ENCODE data around the gene LAMTOR4.
"Not testable (repeated sequence)": the region's sequence is repeated elsewhere in the genome, so short reads cannot be mapped to it uniquely, and the experiment has no call there.

The LAMTOR4 gene

GRCh38 chr7:100189061-100189460 lies 40.3 kb downstream of the LAMTOR4 start:
- DNase-seq (ENCODE audit: low read depth), result no peak
- TF ChIP-seq CTCF (conservative IDR thresholded peaks at IDR 0.05; ENCODE audit: low read depth, low read length), result peak; percentile 10
- no peak overlapping the region for H3K4me3 ChIP-seq (ENCODE audit: low read depth, low read length)

GRCh38 chr7:100190048-100190711 lies 41.5 kb downstream of the LAMTOR4 start:
- peak; percentile 78 for DNase-seq (ENCODE audit: low read depth)
- TF ChIP-seq CTCF (conservative IDR thresholded peaks at IDR 0.05; ENCODE audit: low read depth, low read length), result peak; percentile 50
- H3K4me3 ChIP-seq (ENCODE audit: low read depth, low read length), result no peak overlapping the region

GRCh38 chr7:100191775-100192174 lies 43.1 kb downstream of the LAMTOR4 start:
- no peak overlapping the region for H3K4me3 ChIP-seq (ENCODE audit: low read depth, low read length)
- DNase-seq (ENCODE audit: low read depth), result peak; percentile 80
- no peak for TF ChIP-seq CTCF (conservative IDR thresholded peaks at IDR 0.05; ENCODE audit: low read depth, low read length)

- H3K4me3 ChIP-seq (ENCODE audit: low read depth, low read length); DNase-seq (ENCODE audit: low read depth): not testable (repeated sequence)
Observed at GRCh38 chr7:100192281-100192862, 43.7 kb downstream of the LAMTOR4 start.

GRCh38 chr7:100192969-100193368 lies 44.3 kb downstream of the LAMTOR4 start:
- H3K4me3 ChIP-seq (ENCODE audit: low read depth, low read length), result no peak overlapping the region
- no peak for TF ChIP-seq CTCF (conservative IDR thresholded peaks at IDR 0.05; ENCODE audit: low read depth, low read length)
- no peak for DNase-seq (ENCODE audit: low read depth)

- TF ChIP-seq CTCF (conservative IDR thresholded peaks at IDR 0.05; ENCODE audit: low read depth, low read length), result no peak
- H3K4me3 ChIP-seq (ENCODE audit: low read depth, low read length), result no peak overlapping the region
- DNase-seq (ENCODE audit: low read depth), result no peak
Observed at GRCh38 chr7:100195222-100195621, 46.5 kb downstream of the LAMTOR4 start.

- DNase-seq (ENCODE audit: low read depth); H3K4me3 ChIP-seq (ENCODE audit: low read depth, low read length): not testable (repeated sequence)
Observed at GRCh38 chr7:100195901-100196322, 47.2 kb downstream of the LAMTOR4 start.

GRCh38 chr7:100198266-100198665 lies 49.5 kb downstream of the LAMTOR4 start:
- DNase-seq (ENCODE audit: low read depth), result no peak
- H3K4me3 ChIP-seq (ENCODE audit: low read depth, low read length), result no peak overlapping the region
- TF ChIP-seq CTCF (conservative IDR thresholded peaks at IDR 0.05; ENCODE audit: low read depth, low read length), result no peak

All from choroid plexus epithelial cell (primary cell).